GM19099 (cell line): ENCODE data around the gene ADGRL3.

Experiments
- POLR2A ChIP-seq: IDR thresholded peaks from 3 replicates; pipeline ENCODE4 v1.6.1; 2011; ENCODE audit warnings: low read depth; ENCODE audit not compliant: insufficient read length; ENCODE audit errors: extremely low read depth

The ADGRL3 gene

GRCh38 chr4:61451935-61452334 is 251.8 kb downstream of the ADGRL3 start:
- no peak for TF ChIP-seq POLR2A

DNA sequence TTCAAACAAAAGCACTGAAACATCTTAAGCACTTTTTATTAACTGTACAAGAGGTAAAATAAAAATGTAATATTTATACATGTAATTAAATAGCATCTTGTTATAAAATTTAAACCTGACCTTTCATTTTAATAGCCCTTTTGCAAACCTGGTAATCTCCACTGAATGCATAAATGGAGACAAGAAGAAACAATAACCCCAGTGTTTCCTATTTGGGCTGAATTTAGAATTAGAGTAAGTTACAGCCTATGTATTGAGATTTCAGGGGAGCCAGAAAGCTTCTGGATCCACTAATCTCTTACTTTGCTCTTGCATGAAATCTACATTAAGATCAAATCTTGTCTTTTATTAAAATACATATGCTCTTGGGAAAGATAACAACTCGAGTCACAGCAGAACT is 261.8 kb downstream of the ADGRL3 start:
- no peak for TF ChIP-seq POLR2A

DNA sequence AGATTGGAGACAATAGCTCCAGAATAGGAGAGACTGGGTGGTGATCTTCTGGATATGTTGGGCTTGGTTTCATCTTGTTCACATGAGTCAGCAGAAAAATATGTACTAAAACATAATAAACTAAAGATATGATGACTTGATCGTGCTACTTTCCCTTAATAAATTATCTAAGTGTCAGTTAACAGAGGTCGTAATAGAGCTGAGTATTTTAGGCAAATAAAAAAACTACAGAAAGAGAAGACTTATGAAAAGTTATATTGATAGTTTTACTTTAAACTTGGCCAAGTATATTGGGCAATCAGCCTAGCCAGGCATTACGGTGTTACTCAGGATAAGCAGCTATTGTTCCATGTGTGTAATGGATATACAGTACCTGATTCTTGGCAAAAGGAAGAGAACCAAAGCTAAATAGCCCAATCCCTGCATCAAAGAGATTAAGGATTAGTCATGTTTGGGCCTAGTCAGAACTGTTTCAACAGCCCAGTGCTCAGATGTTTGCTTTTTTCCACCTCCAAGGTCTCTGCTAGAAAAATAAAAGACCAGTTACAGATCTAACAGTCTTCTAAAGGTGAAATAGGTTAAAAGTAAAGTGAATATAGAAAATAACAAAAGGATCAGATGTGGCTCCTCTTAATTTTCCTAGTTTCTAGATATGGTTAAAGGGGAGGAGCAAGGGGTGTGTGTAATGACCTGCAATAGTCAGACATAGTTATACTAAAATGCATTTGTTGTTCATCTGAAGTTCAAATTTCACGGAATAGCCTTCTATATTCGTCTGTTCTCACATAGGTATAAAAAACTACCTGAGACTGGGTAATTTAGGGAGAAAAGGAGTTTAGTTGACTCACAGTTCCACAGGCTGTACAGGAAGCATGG is 262.6 kb downstream of the ADGRL3 start:
- no peak for TF ChIP-seq POLR2A

GRCh38 chr4:61468024-61468720 is 268.0 kb downstream of the ADGRL3 start:
- no peak for TF ChIP-seq POLR2A

DNA sequence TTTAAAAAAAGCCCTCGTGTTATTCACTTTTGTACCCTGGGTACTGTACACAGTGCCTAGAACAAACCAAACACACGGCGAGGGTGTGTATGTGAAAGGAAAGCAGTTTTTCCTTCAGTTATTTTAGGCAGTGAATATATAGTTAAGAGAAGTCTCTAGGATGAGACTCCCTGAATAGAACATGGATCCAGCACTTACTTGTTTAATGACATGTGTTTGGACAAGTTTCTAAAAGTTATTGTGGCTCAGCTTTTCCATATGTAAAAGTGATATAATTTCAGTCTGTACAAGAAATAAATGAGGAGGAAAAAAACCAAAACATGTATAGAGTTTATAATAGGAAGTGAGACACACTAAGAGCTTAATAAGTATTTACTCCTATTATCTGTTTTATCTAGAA is 273.2 kb downstream of the ADGRL3 start:
- no peak for TF ChIP-seq POLR2A

GRCh38 chr4:61478340-61478739 is 278.2 kb downstream of the ADGRL3 start:
- TF ChIP-seq POLR2A: no peak

- TF ChIP-seq POLR2A: no peak
These were observed 284.9 kb downstream of the ADGRL3 start for GRCh38 chr4:61485056-61485455.

DNA sequence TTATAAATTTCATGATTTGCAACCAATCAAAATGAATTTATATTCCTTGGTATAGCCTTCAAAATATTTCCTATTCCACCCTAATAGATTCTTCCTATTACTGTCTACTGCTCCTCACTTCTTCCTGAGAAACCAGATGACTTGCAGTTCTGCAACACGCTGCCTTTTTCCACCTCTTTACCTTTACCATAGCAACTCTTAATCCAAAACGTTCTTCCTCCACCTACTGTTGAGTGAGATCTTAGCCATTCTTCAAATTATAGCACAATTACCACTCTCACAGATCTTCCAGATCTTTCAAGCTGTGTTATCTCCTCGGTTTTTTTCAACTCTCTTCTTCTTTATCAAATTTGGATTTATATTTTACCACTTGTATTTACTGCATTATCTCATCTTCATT is 289.8 kb downstream of the ADGRL3 start:
- no peak for TF ChIP-seq POLR2A

DNA sequence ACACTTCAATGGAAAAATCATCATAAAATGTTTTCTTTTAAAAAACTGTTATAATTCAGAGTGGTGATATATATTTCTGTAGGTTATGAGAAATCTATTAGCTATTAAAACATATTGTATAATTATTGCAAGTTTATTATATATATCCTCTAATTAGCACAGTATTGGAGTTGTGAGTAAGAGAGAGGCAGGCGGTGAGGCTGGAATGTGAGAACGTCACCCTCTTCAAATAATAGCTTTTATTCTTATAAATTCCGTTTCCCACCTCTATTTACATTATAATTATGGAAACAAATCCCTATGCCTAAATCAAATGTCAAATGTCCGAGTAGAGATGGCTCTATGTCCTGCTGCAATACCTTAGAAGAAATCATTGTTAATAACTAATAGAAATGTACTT is 292.9 kb downstream of the ADGRL3 start:
- TF ChIP-seq POLR2A: no peak

GRCh38 chr4:61493470-61493869 is 293.3 kb downstream of the ADGRL3 start:
- no peak for TF ChIP-seq POLR2A

DNA sequence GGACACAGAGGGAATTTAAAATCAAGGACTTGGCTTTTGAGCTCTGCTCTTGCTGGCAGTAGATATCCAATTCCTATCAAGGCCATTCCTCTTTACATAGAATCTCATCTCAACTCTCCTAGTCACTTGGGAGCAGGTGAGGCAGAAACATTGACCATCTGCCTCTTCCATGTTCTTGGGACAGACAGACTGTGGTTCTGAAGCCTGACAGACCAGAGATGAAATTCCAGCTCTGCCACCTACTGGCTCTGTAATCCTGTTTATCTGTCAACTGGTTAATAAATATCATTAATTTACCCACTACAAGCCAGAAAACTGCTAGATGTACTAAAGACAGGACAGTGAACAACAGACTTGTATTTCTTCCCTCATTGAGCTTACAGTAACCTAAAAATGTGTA is 300.8 kb downstream of the ADGRL3 start:
- no peak for TF ChIP-seq POLR2A

- TF ChIP-seq POLR2A: no peak
These were observed 301.7 kb downstream of the ADGRL3 start for GRCh38 chr4:61501812-61502211.

DNA sequence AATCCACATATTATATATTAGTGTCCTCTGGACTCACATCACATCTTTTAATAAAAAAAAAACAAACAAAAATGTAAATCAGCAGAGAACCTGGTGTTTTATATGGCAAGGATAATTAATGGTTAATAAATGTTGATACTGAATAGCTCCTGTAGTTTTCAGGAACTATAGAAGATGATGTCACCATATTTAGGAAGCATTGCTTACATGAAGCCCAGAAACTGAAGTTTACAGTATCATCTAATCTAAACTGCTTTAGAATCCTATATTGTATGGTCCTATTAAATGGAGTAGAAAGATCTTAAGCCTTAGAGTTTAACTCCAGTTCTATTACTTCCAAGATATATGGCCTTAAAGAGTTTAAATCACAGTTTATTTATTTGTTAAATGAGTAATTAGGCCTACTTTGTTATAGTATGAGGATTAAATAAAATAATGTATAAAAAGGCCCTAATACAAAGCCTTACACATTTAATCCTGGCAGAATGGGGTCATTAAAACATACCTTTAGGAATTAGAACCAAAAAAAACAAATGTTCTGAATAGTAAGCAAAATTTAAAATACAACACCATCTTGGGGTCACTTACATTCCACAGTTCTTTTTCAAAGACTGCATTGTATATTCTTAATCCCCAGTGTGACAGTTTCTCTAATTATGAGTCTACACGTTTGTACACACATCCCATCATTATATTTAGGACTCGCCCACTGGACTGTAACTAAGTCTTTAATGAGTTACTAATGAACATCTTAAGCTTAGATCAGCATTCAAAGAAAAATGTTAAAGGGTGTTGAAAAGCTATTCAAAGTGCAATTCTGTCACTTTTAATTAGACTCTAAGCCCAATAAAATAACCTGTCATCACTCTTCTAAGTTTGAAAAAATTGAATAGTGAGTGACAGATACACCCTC is 305.9 kb downstream of the ADGRL3 start:
- no peak for TF ChIP-seq POLR2A

- no peak for TF ChIP-seq POLR2A
These were observed 307.0 kb downstream of the ADGRL3 start for GRCh38 chr4:61507091-61507490.
